SU-DHL-6 (cell line): ENCODE measurements around the gene TLN1.

Experiments used
- CTCF ChIP-seq: fragments of 200-600 bp; sonication (generic); IDR thresholded peaks from one replicate; pipeline ENCODE4 v1.5.1; 2017; ENCODE audit warnings: antibody characterized with exemption, mild to moderate bottlenecking, low read length, moderate library complexity; ENCODE audit not compliant: insufficient read depth, poor library complexity, severe bottlenecking
- EZH2phosphoT487 ChIP-seq: fragments of 200-600 bp; sonication (generic), shearing (Covaris generic); conservative IDR thresholded peaks from 2 replicates; pipeline ENCODE4 v1.6.1; 2018; ENCODE audit warnings: mild to moderate bottlenecking, antibody characterized with exemption, low read length, moderate library complexity, mixed read lengths

- TF ChIP-seq EZH2phosphoT487 (no peak), CTCF (no peak)
Observed at GRCh38 chr9:35659340-35659739, 72.7 kb downstream of the TLN1 start.
